A673 (cell line): ENCODE results near the gene SPATS2.

Source experiments
- CTCF ChIP-seq: fragments of 300-800, 200-600 bp; sonication (generic); conservative IDR thresholded peaks from 2 replicates; pipeline ENCODE4 v1.5.1; 2017; ENCODE audit warnings: low read depth, mild to moderate bottlenecking, antibody characterized with exemption, low read length, moderate library complexity, mixed read lengths
- EZH2 ChIP-seq: fragments of 200-600 bp; sonication (generic); IDR thresholded peaks from 2 replicates; pipeline ENCODE4 v1.6.1; 2017; ENCODE audit warnings: borderline replicate concordance, low read depth, mild to moderate bottlenecking, mixed read lengths, antibody characterized with exemption, low read length; ENCODE audit not compliant: poor library complexity, severe bottlenecking

- TF ChIP-seq CTCF, result no peak
- no peak for TF ChIP-seq EZH2
Observed at GRCh38 chr12:49562831-49563230, 195.6 kb downstream of the SPATS2 start.
